Measurements from ENCODE around the gene GADL1.

- TF ChIP-seq CSRNP3 (CRISPR knock-in tag; IDR thresholded peaks at IDR 0.05) (no peak), PATZ1 (CRISPR knock-in tag; IDR thresholded peaks at IDR 0.05; ENCODE audit: borderline replicate concordance) (no peak), ZNF70 (CRISPR knock-in tag; IDR thresholded peaks at IDR 0.05) (no peak), ZNF565 (CRISPR knock-in tag; conservative IDR thresholded peaks at IDR 0.05; ENCODE audit: low read depth) (no peak), ZFP3 (CRISPR knock-in tag; IDR thresholded peaks at IDR 0.05) (no peak), CSDC2 (CRISPR knock-in tag; IDR thresholded peaks at IDR 0.05) (no peak), BACH2 (CRISPR knock-in tag; IDR thresholded peaks at IDR 0.05; ENCODE audit: borderline replicate concordance) (no peak), RARB (CRISPR knock-in tag; IDR thresholded peaks at IDR 0.05) (no peak), ZNF8 (CRISPR knock-in tag; IDR thresholded peaks at IDR 0.05) (no peak), TOX (CRISPR knock-in tag; IDR thresholded peaks at IDR 0.05; ENCODE audit: borderline replicate concordance) (no peak), ZFP30 (CRISPR knock-in tag; IDR thresholded peaks at IDR 0.05) (no peak)
Measured at GRCh38 chr3:30843877-30844276, 50.6 kb downstream of the GADL1 start.

Data from SK-N-SH treated with all-trans-retinoic acid at 6 μM for 48 hours (cell line).